ENCODE data around the gene NAP1L1. TPM values are rescaled to one million over a fixed set of nuclear protein-coding genes. Genes with fewer than 3 reads are reported as not detected.
"Not testable (repeated sequence)": the region's sequence is repeated elsewhere in the genome, so short reads cannot be mapped to it uniquely, and the experiment has no call there.

The NAP1L1 gene
- total RNA-seq, 2 experiments from 2014 or later: 478 to 488 TPM

- POLR2A ChIA-PET: interaction anchor here (0.7 to 1.8 kb wide), 3 partner anchors 25 to 36 kb away, joined by 3 to 6 read pairs (median 6); partner anchors contain the start of gene PHLDA1
- Mint-ChIP-seq H3K9me3 (ENCODE audit: insufficient read depth) (no peaks in the 10 kb centered on the region), H3K27me3 (ENCODE audit: low read depth) (no peaks in the 10 kb centered on the region), H3K36me3 (ENCODE audit: low read depth) (no peaks in the 10 kb centered on the region), H3K4me3 (no peak overlapping the region), H3K27ac (no peak overlapping the region), H3K4me1 (ENCODE audit: low read depth) (peaks cover 20% of the 10 kb centered on the region)
- CTCF ChIA-PET: no interaction called here
- DNase-seq (no peak), ATAC-seq (no peak)
Measured at GRCh38 chr12:75995691-75996090, 88.8 kb downstream of the NAP1L1 start.

DNA sequence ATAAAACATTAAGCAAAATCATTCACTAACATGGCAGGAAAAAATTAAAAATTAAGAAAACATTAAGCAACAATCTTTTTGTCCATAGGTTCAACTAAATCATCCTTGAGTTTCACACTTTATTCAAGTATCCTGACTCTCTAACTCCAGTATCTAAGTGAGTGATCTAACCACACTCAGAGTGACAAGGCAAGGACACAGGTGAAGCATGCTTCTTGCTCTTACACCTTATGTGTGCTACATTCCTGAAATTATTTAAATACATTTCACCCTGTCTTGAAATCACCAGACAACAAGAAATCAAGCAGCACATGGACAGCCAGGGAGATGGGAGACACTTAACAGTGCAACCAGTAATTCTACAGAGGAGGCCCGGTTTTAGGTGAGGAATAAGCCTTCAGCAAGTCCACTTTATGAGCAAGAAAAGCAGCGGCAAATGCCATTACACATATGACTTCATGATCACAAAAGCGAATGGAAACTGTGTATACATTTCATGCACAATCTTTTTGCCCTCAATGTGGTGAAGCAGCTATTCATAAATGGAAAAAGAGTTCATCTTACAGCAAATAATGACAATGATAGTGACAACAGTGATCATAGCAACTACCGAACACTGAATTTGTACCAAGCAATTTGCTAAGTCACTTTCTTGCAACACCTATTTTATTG lies 90.3 kb downstream of the NAP1L1 start:
- Mint-ChIP-seq H3K4me3 (no peak overlapping the region), H3K9me3 (ENCODE audit: insufficient read depth) (no peaks in the 10 kb centered on the region), H3K36me3 (ENCODE audit: low read depth) (peaks cover under 1% of the 10 kb centered on the region), H3K27me3 (ENCODE audit: low read depth) (no peaks in the 10 kb centered on the region), H3K27ac (no peak overlapping the region), H3K4me1 (ENCODE audit: low read depth) (peaks cover 20% of the 10 kb centered on the region)
- ChIA-PET POLR2A (interaction anchor here (1.0 to 1.8 kb wide), 2 partner anchors 26 to 37 kb away, joined by 4 to 6 read pairs; partner anchors contain the start of gene PHLDA1), CTCF (no interaction called here)
- ATAC-seq (peak; percentile 55), DNase-seq (no peak)

GRCh38 chr12:75991753-75992152 lies 92.7 kb downstream of the NAP1L1 start:
- H3K4me3 Mint-ChIP-seq: no peak overlapping the region
- ChIA-PET POLR2A (no interaction called here), CTCF (interaction anchor here (1.0 kb wide), 1 partner anchor 10 kb away, joined by 4 read pairs; no protein-coding TSS in a partner anchor)
- DNase-seq: no peak
- no peak overlapping the region for H3K27ac Mint-ChIP-seq
- no peak for ATAC-seq
- peaks cover 15% of the 10 kb centered on the region for H3K36me3 Mint-ChIP-seq (ENCODE audit: low read depth)
- H3K27me3 Mint-ChIP-seq (ENCODE audit: low read depth): no peaks in the 10 kb centered on the region
- peaks cover 15% of the 10 kb centered on the region for H3K4me1 Mint-ChIP-seq (ENCODE audit: low read depth)
- peaks cover 12% of the 10 kb centered on the region for H3K9me3 Mint-ChIP-seq (ENCODE audit: insufficient read depth)

DNA sequence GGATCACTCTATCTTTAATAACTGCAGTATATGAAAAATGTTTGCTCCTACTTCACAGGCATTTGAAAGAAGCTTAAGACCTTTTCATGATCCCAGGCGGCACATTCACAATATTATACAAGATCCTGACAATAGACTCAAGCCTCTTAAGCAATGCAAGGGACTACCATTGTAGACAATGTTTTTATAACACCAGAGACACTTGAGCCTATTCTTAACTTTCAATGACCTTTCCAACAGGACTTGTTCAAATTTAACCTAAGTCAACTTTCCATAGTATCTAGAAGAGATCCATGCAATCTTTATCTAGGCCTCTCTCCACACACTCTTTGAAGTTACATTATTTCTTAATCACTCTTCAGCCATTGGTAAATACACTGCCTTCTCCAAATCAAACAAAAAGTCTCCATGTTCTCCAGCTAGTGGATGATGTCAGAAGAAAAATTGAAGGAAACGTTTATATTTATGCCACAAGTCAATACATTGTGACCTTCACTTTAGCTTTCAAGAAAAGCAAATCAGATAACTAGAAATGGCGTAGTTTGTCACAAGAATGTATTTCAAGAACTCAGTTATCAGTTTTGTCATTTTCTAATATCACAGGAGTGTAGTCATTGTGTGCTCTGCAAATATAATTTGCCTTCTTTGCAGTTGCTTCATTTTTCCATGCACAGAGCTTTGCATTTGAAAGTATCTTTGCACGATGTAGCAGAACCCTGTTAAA lies 94.1 kb downstream of the NAP1L1 start:
- no peak for DNase-seq
- H3K4me1 Mint-ChIP-seq (ENCODE audit: low read depth): peaks cover 20% of the 10 kb centered on the region
- ATAC-seq: no peak
- H3K27ac Mint-ChIP-seq: no peak overlapping the region
- no peak overlapping the region for H3K4me3 Mint-ChIP-seq
- H3K27me3 Mint-ChIP-seq (ENCODE audit: low read depth): no peaks in the 10 kb centered on the region
- POLR2A ChIA-PET: no interaction called here
- peaks cover 12% of the 10 kb centered on the region for H3K9me3 Mint-ChIP-seq (ENCODE audit: insufficient read depth)
- CTCF ChIA-PET: interaction anchor here (0.9 to 1.6 kb wide), 3 partner anchors 41 to 186 kb away, joined by 3 to 6 read pairs (median 3); partner anchors contain the start of gene PHLDA1
- H3K36me3 Mint-ChIP-seq (ENCODE audit: low read depth): peaks cover 15% of the 10 kb centered on the region

DNA sequence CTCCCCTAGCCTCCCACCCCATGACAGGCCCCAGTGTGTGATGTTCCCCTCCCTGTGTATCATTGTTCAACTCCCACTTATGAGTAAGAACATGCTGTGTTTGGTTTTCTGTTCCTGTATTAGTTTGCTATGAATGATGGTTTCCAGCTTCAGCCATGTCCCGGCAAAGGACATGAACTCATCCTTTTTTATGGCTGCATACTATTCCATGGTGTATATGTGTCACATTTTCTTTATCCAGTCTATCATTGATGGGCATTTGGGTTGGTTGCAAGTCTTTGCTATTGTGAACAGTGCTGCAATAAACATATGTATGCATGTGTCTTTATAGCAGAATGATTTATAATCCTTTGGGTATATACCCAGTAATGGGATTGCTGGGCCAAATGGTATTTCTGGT lies 96.8 kb downstream of the NAP1L1 start:
- ATAC-seq; POLR2A ChIA-PET; H3K27me3 Mint-ChIP-seq (ENCODE audit: low read depth); DNase-seq; H3K27ac Mint-ChIP-seq; H3K4me3 Mint-ChIP-seq; CTCF ChIA-PET: not testable (repeated sequence)
- Mint-ChIP-seq H3K36me3 (ENCODE audit: low read depth) (peaks cover 15% of the 10 kb centered on the region), H3K9me3 (ENCODE audit: insufficient read depth) (peaks cover 12% of the 10 kb centered on the region), H3K4me1 (ENCODE audit: low read depth) (peaks cover 29% of the 10 kb centered on the region)

Other genes starting within 250 kb of the NAP1L1 start
- 1 to 10 TPM; 5.6 to 6.1 TPM for gene PHLDA1, start 52.9 kb downstream of the NAP1L1 start, total RNA-seq